Heart right ventricle (tissue), 16 donors: ENCODE measurements around the gene OPTN. TPM values are rescaled to one million over a fixed set of nuclear protein-coding genes. Genes with fewer than 3 reads are reported as not detected.

Experiments
- ATAC-seq, 8 donors: fragments of 200-7000 bp; cut with Tn5 transposase; one replicate each; pipeline ENCODE4 v1.9.1; 2020; ENCODE audit warnings: mild to moderate bottlenecking in 8 of 8, moderate library complexity in 8 of 8, moderate number of reproducible peaks in 1 of 8
- DNase-seq, 2 donors: peaks; one replicate each; pipeline ENCODE4 v3.0.0-alpha.2; 2020
- H3K27ac ChIP-seq, 10 donors: fragments of 200-600 bp; sonication (generic) in 2 of 10; one replicate each; pipeline versions ENCODE4 v1.5.0 to v1.8.0; 2020 to 2022; ENCODE audit warnings: mild to moderate bottlenecking in 3 of 10
- H3K27me3 ChIP-seq, 7 donors: fragments of 200-600 bp; one replicate each; pipeline ENCODE4 v1.8.0; 2021 to 2022; ENCODE audit warnings: mild to moderate bottlenecking in 2 of 7
- H3K36me3 ChIP-seq, 9 donors: fragments of 200-600 bp; sonication (generic) in 1 of 9; one replicate each; pipeline versions ENCODE4 v1.5.0 to v1.8.0; 2020 to 2022; ENCODE audit warnings: mild to moderate bottlenecking in 2 of 9
- H3K4me1 ChIP-seq, 9 donors: fragments of 200-600 bp; sonication (generic) in 1 of 9; one replicate each; pipeline versions ENCODE4 v1.5.0 to v1.8.0; 2020 to 2022; ENCODE audit warnings: mild to moderate bottlenecking in 4 of 9
- H3K4me3 ChIP-seq, 10 donors: fragments of 200-600 bp; sonication (generic) in 2 of 10; one replicate each; pipeline versions ENCODE4 v1.5.0 to v1.8.0; 2020 to 2022; ENCODE audit warnings: mild to moderate bottlenecking in 7 of 10, moderate library complexity in 2 of 10
- H3K9me3 ChIP-seq, 11 donors: fragments of 200-600 bp in 10 of 11; sonication (generic) in 2 of 11; one replicate each; pipeline versions ENCODE4 v1.5.0 to v1.8.0; 2013 to 2022; ENCODE audit warnings: mild to moderate bottlenecking in 2 of 11, control low read depth in 1 of 11, moderate library complexity in 1 of 11
- WGBS, 2 donors: extraction: QIAGEN DNeasy Blood & Tissue Kit; methylation state at CpG; one replicate each; pipeline ENCODE4 v1.1.7; 2013; ENCODE audit warnings: inconsistent platforms in 1 of 2; 5-methylcytosine and 5-hydroxymethylcytosine counted together
- intact Hi-C, 10 donors: fragments of 100-400 bp; cut with DNase I; formaldehyde crosslinking; loops; one replicate each; pipeline versions ENCODE4 v1.11.1 to v1.14.2; 2022
- polyA plus RNA-seq, 2 donors: library from polyadenylated mRNA; stranded (reverse); fragments of 200-250 nt; gene quantifications; one replicate each; pipeline ENCODE4 v1.2.3, GENCODE V29; 2013
- total RNA-seq, 10 donors: library from RNA; stranded (reverse); fragmentation: NEBNext Ultra II Directional in 3 of 10; extraction: Animal tissue kit (Norgen Biotek cat#: 25700) in 3 of 10; gene quantifications; one replicate each; pipeline versions ENCODE4 v1.2.1 to v1.2.4, GENCODE V29; 2021 to 2023
- TF ChIP-seq, protein P1 (sequence below), 9 donors: fragments of 200-600 bp; sonication (generic) in 2 of 9; IDR thresholded peaks; one replicate each; pipeline versions ENCODE4 v1.5.0 to v1.8.0; 2021 to 2022; ENCODE audit warnings: antibody characterized with exemption in 9 of 9, mild to moderate bottlenecking in 5 of 9, moderate library complexity in 1 of 9
- donor health status: Arrhythmogenic right ventricular cardiomyopathy.
- donor health status: ischemic (EF 13 %, LVEDD 7.1; RV severe dilation, severe dysfunction).
- donor health status: healthy with polysubstance abuse.
- donor health status: DM: no; HTN: yes; CAD: no.
- donor health status: DM: no; HTN: no; CAD: no.
- donor health status: ischemic (EF 25% LVEDD 6.9; RV normal size, moderate dysfunction).
- donor health status: ischemic (EF 25% LVEDD 5.7; RV mildly dilated, moderate dysfunction).
- donor health status: healthy.
- donor health status: DM: yes; HTN: yes; CAD: no.
- donor health status: Ischemic cardiomyopathy.
- donor health status: ischemic (EF 35%, LVEDD 5.7; RV mildly dilated, moderate dysfunction).
- donor health status: nonischemic (EF 11% LVEDD 7.7; RV severe dilation, severe dysfunction).
- donor health status: DM: yes; HTN: yes; CAD: no.
- donor health status: PGD.
- donor health status: ischemic (EF 29% LVEDD 5.4; RV normal size, mild dysfunction).
- donor health status: nonischemic (EF 23%, LVEDD 6.1; RV moderate dilation, normal function).

OPTN gene
- total and polyA plus RNA-seq, 12 donors, result 59.0 to 218 (median 125) TPM

GRCh38 chr10:13143766-13144165, 43.8 kb downstream of the OPTN start:
- Histone ChIP-seq H3K9me3 (peaks cover 0 to 30% (median 0%) of the 10 kb centered on the region in 11 donors), H3K27me3 (no peaks in the 10 kb centered on the region), H3K27ac (no peak overlapping the region), H3K36me3 (peaks cover 0 to 59% (median 13%) of the 10 kb centered on the region in 9 donors), H3K4me1 (peaks cover 0 to 5% (median 0%) of the 10 kb centered on the region in 9 donors), H3K4me3 (no peak overlapping the region)
- TF ChIP-seq, protein P1, sequence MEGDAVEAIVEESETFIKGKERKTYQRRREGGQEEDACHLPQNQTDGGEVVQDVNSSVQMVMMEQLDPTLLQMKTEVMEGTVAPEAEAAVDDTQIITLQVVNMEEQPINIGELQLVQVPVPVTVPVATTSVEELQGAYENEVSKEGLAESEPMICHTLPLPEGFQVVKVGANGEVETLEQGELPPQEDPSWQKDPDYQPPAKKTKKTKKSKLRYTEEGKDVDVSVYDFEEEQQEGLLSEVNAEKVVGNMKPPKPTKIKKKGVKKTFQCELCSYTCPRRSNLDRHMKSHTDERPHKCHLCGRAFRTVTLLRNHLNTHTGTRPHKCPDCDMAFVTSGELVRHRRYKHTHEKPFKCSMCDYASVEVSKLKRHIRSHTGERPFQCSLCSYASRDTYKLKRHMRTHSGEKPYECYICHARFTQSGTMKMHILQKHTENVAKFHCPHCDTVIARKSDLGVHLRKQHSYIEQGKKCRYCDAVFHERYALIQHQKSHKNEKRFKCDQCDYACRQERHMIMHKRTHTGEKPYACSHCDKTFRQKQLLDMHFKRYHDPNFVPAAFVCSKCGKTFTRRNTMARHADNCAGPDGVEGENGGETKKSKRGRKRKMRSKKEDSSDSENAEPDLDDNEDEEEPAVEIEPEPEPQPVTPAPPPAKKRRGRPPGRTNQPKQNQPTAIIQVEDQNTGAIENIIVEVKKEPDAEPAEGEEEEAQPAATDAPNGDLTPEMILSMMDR (IDR thresholded peaks at IDR 0.05), result no peak
- 83 to 92% methylated on average over 1 of the region's 1 CpG for WGBS, 2 donors
- intact Hi-C loops, result no loop called here
- DNase-seq (no peak), ATAC-seq (peak in 1 of 8 donors; percentile 27)

DNA sequence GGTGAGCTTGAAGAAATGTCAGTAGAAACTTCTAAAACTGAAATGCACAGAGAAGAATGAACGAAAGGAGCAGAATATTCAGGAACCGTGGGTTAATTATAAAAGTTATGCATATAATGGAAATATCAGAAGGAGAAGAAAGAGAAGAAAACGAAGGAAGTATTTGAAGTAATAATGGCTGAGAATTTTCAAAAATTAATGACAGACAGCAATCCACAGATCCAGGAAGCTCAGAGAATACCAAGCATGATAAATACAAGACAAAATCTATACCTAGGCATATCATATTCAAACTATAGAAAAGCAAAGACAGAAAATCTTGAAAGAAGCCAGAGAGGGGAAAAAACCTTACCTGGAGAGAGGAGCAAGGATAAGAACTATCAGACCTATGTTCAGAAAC, 44.9 kb downstream of the OPTN start:
- WGBS, 2 donors, result 71 to 98% methylated on average over 3 of the region's 3 CpGs
- no peak overlapping the region for H3K4me3 ChIP-seq
- DNase-seq (no peak), ATAC-seq (no peak)
- TF ChIP-seq, protein P1 (IDR thresholded peaks at IDR 0.05), result no peak
- intact Hi-C loops, result no loop called here
- H3K9me3 ChIP-seq, result peaks cover 0 to 41% (median 0%) of the 10 kb centered on the region in 11 donors
- H3K36me3 ChIP-seq, result peaks cover 0 to 49% (median 13%) of the 10 kb centered on the region in 9 donors
- no peak overlapping the region for H3K27ac ChIP-seq
- H3K27me3 ChIP-seq, result no peaks in the 10 kb centered on the region
- peaks cover 0 to 5% (median 0%) of the 10 kb centered on the region in 9 donors for H3K4me1 ChIP-seq

GRCh38 chr10:13146379-13146778, 46.4 kb downstream of the OPTN start:
- ATAC-seq, result no peak
- Histone ChIP-seq H3K4me1 (peaks cover 0 to 5% (median 0%) of the 10 kb centered on the region in 9 donors), H3K9me3 (peaks cover 0 to 50% (median 0%) of the 10 kb centered on the region in 11 donors), H3K27me3 (no peaks in the 10 kb centered on the region), H3K27ac (no peak overlapping the region), H3K36me3 (peaks cover 0 to 33% (median 2%) of the 10 kb centered on the region in 9 donors), H3K4me3 (no peak overlapping the region)
- TF ChIP-seq, protein P1 (IDR thresholded peaks at IDR 0.05), result no peak
- WGBS, 2 donors, result 83 to 88% methylated on average over 1 of the region's 1 CpG
- DNase-seq, result no peak
- intact Hi-C loops, result no loop called here

DNA sequence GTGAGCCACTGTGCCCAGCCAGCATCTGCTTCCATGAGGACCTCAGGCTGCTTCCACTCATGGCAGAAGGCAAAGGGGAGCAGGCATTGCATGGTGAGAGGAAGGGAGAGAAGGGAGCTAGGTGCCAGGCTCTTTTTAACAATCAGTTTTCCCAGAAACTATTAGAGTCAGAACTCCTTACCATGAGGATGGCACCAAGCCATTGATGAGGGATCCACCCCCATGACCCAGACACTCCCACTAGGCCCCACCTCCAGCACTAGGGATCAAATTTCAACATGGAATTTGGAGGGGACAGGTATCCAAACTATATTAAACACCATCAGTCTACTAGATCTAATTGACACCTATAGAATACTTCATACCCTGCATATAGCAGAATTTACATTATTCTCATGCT, 47.2 kb downstream of the OPTN start:
- intact Hi-C loops, result no loop called here

More for the DNA sequence above, 47.2 kb downstream of the OPTN start:
- H3K27me3 ChIP-seq, result no peaks in the 10 kb centered on the region
- no peak overlapping the region for H3K27ac ChIP-seq
- ATAC-seq (no peak), DNase-seq (no peak)
- H3K9me3 ChIP-seq, result peaks cover 0 to 50% (median 0%) of the 10 kb centered on the region in 11 donors
- no peak overlapping the region for H3K4me3 ChIP-seq
- H3K4me1 ChIP-seq, result peaks cover 0 to 5% (median 0%) of the 10 kb centered on the region in 9 donors
- H3K36me3 ChIP-seq, result peaks cover 0 to 26% (median 0%) of the 10 kb centered on the region in 9 donors
- TF ChIP-seq, protein P1 (IDR thresholded peaks at IDR 0.05), result no peak
